ENCODE results near the gene TXNL4B.
"Not testable (repeated sequence)": the region's sequence is repeated elsewhere in the genome, so short reads cannot be mapped to it uniquely, and the experiment has no call there.

TXNL4B gene

GRCh38 chr16:72072514-72073342 is 20.7 kb downstream of the TXNL4B start:
- DNase-seq, result no peak

DNA sequence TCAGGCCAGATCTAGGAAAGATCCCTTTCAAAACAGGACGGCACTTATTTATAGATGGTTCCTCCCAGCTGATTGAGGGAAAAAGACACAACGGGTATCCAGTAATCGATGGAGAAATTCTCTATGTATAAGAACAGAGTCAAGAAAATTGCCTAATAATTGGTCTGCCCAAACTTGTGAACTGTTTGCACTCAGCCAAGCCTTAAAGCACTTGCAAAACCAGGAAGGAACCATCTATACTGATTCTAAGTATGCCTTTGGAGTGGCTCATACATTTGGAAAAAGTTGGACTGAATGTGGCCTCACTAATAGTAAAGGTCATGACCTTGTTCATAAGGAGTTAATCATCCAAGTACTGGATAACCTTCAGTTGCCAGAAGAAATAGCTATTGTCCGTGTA is 24.5 kb downstream of the TXNL4B start:
- DNase-seq, result no peak

DNA sequence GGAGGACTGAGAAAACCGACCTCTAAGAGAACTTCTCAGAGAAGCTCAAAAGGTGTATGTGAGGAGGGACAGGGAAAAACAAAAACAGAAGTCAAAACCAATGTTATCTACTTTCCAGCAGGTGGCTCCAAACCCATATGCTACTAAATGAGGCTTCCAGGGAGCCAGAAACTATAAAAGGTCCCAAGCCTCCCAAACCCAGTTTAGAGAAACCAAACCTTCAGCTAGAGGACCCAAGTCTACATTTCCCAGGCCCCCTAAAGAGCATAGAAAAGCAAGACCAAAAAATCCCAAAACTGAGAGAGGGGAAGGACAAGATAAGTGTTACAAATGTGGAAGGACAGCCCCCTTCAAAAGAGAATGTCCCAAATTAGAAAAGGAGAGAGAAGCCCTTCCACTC is 26.7 kb downstream of the TXNL4B start:
- peak; percentile 38 for DNase-seq

DNA sequence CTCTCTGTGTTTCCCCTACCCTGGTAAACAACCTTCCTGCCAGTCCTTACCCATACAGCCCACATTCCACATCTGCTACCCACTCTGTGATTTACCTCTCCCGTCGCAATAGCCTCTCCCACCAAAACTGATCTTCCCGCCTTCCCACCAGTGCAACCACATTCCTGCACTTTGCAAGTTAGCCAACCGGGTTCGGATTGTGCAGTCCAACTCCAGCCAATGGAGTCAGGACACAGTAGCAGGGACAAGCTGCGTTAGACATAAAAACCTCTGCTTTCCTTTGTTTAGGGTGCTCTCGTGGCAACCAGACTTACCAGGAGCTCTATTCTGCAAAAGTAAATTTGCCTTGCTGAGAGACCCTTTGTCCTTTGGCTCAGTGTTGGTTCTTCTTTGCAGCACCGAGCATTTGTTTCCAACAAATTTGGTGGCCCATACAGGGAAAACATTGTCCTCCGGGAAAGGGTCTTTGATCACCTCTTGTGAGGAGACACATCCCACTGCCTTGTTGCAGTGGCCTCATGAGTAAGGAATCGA is 29.0 kb downstream of the TXNL4B start:
- no peak for DNase-seq

GRCh38 chr16:72061564-72061963 is 31.9 kb downstream of the TXNL4B start:
- DNase-seq, result no peak

- DNase-seq, result no peak
These were observed 33.0 kb downstream of the TXNL4B start for GRCh38 chr16:72060405-72060804.

DNA sequence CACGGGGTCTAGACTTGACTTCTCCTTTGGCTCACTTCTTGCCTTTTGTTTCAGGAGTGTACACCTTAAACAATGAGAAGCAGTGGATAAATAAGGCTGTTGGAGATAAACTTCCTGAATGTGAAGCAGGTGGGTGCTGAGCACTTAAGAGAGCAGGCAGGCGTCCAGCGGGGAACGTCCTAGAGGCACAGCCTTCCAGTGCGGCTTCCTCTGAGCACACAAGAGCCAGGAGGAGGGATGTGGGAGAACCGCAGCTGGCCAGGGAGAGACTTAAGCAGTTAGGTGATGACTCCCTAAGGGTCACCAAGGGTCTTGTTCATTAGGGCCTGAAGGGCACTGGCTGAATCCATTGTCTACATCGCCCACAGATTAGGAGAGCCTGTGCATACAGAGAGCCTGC is 34.4 kb downstream of the TXNL4B start:
- not testable (repeated sequence) for DNase-seq

DNA sequence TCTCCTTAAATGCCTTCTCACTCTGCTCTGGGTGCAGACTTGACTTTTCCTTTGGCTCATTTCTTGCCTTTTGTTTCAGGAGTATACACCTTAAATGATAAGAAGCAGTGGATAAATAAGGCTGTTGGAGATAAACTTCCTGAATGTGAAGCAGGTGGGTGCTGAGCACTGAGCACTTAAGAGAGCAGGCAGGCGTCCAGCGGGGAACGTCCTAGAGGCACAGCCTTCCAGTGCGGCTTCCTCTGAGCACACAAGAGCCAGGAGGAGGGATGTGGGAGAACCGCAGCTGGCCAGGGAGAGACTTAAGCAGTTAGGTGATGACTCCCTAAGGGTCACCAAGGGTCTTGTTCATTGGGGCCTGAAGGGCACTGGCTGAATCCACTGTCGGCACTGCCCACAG is 36.1 kb downstream of the TXNL4B start:
- not testable (repeated sequence) for DNase-seq

DNA sequence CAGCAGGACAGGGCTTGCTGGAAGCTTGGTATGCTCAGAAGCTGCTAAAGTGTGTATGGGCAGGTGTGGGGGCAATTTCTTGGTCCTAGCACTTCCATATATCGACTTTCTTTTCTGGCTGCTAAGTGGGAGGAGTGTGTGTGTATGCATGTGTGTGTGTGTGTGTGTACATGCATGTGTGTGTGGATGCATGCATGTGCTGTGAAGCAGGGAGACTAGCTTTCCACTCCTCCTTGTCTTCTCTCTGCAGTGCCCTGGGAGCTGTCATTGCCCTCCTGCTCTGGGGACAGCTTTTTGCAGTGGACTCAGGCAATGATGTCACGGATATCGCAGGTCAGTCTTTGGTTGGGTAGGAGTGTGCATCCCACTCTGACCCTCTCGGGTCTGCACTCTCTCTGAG is 37.5 kb downstream of the TXNL4B start:
- no peak for DNase-seq

GRCh38 chr16:72054254-72054847 is 39.1 kb downstream of the TXNL4B start, which contains the start of gene HP:
Gene HP, plus strand, starts transcription at chr16:72054505. Its CDS starts 148 bp downstream, at chr16:72054653.
- not testable (repeated sequence) for DNase-seq

DNA sequence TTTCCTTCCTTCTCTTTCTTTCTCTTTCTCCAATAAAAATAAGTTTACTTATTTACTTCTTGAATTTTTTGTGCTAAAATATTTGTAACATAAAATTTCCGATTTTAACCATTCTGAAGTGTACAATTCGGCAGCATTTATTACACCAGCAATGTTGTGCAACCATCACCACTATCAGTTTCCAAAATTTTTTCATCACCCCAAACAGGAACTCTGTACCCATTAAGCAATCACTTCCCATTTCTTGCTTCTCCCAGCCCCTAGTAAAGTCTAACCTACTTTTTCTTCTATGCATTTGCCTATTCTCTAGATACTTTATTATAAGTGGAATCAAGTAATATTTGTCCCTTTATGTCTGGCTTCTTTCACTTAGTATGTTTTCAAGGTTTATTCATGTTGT is 41.6 kb downstream of the TXNL4B start:
- DNase-seq, result no peak

- DNase-seq, result no peak
These were observed 42.5 kb downstream of the TXNL4B start for GRCh38 chr16:72050769-72051464.

GRCh38 chr16:72049110-72049509 is 44.3 kb downstream of the TXNL4B start:
- no peak for DNase-seq

GRCh38 chr16:72044825-72045359 is 48.5 kb downstream of the TXNL4B start:
- no peak for DNase-seq

DNA sequence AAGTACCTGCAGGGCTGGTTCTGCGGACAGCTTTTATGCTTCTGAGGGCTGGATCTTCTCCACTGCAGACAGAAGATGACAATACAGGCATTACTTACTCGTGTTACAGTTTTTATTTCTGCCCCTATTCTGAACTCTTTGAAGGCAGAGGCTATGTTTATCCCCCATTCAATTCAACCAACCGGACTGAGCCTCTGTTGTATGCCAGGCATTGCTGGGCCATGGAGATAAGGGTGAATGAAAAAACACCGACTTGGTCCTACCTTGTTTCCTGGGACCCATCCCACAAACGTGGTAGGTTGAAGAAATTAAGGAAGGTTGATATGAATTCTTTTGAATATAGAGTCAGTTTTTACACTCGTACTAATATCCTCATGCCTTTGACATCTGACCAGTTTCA is 49.1 kb downstream of the TXNL4B start:
- no peak for DNase-seq

GRCh38 chr16:72043539-72043938 is 49.9 kb downstream of the TXNL4B start:
- DNase-seq, result no peak

DNA sequence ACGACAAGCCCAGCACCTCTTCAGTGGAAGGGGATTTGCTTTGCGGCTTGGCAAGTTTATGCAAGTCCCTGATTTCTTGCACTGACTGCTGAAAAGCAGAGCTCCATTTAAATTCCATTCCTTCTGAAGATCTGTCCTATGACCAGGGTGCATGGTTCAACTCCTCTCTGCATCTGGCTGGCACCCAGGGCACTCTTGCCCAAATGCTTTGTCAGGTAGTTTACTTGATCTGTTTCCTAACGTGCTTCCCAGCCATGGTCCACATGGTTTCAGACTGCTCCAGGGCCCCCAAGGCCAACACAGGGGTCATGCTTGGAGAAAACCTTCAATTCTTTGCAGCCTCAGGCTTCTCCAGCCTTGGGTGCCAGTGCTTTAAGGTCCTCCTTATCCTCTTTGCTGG is 50.4 kb downstream of the TXNL4B start:
- no peak for DNase-seq

- DNase-seq, result no peak
These were observed 51.2 kb downstream of the TXNL4B start for GRCh38 chr16:72042157-72042660.

- no peak for DNase-seq
These were observed 57.3 kb downstream of the TXNL4B start for GRCh38 chr16:72036098-72036497.
